AG04450 (cell line): Measurements from ENCODE around the gene VWCE. TPM values are rescaled to one million over a fixed set of nuclear protein-coding genes. Genes with fewer than 3 reads are reported as not detected.

Experiments
- CTCF ChIA-PET: fragments of 300-600, 350-600 bp; formaldehyde crosslinking; extraction: SDS; loops from one replicate; lab custom pipeline; 2022; ENCODE audit warnings: antibody characterized with exemption, inconsistent platforms; lab: Charles Lee
- POLR2A ChIA-PET: fragments of 350-600 bp; formaldehyde crosslinking; extraction: SDS; loops from one replicate; lab custom pipeline; 2021; ENCODE audit warnings: antibody characterized with exemption, inconsistent platforms; lab: Yijun Ruan, JAX
- DNase-seq: peaks from one replicate; pipeline ENCODE4 v3.0.0-alpha.2; 2011; ENCODE audit warnings: low read depth, low spot score
- H3K27ac ChIP-seq: one replicate; pipeline ENCODE4 v1.5.1; 2012; ENCODE audit warnings: low read depth, low read length, control low read depth
- H3K27me3 ChIP-seq: one replicate; pipeline ENCODE4 v1.6.0; 2012; ENCODE audit warnings: low read length; ENCODE audit not compliant: control insufficient read depth, insufficient read depth
- H3K4me3 ChIP-seq: 2 replicates; pipeline ENCODE4 v1.5.1; 2011; ENCODE audit warnings: mild to moderate bottlenecking, low read depth, low read length, control low read depth
- H3K9me3 ChIP-seq: 2 replicates; pipeline ENCODE4 v1.5.1; 2012; ENCODE audit warnings: low read length; ENCODE audit not compliant: control insufficient read depth, insufficient read depth
- polyA plus RNA-seq: library from polyadenylated mRNA; depleted of rRNA; stranded (reverse); fragments of >200 nt; gene quantifications from 2 replicates; pipeline ENCODE4 v1.2.3, GENCODE V29; 2011
- TF ChIP-seq, protein P1 (sequence below): IDR thresholded peaks from 2 replicates; pipeline ENCODE4 v1.5.1; 2011; ENCODE audit warnings: low read depth, low read length, control low read depth, inconsistent platforms

The VWCE gene
- polyA plus RNA-seq, 1 experiment = 1.4 TPM

DNA sequence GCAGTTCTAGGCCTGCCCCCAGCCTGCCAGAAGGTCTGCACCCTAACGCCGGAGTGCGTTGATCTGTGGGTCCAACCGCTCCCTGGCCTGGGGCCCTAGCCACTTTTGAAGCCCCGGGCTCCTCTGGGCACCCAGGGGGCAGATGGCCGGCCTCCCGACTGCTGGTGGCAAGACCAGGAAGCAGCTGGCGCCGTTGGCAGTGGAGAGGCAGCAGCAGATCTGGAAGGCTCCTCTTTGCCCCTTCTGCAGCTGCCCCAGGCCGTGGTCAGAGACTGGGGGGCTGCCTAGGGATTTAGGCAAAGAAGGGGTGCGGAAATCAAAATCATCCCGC, 445 bp upstream of the VWCE start:
- POLR2A ChIA-PET = no interaction called here
- H3K27me3 ChIP-seq = no peaks in the 10 kb centered on the region
- CTCF ChIA-PET = interaction anchor here (0.6 to 0.8 kb wide), 2 partner anchors 44 to 153 kb away, joined by 5 read pairs; no protein-coding TSS in a partner anchor
- TF ChIP-seq, protein P1, sequence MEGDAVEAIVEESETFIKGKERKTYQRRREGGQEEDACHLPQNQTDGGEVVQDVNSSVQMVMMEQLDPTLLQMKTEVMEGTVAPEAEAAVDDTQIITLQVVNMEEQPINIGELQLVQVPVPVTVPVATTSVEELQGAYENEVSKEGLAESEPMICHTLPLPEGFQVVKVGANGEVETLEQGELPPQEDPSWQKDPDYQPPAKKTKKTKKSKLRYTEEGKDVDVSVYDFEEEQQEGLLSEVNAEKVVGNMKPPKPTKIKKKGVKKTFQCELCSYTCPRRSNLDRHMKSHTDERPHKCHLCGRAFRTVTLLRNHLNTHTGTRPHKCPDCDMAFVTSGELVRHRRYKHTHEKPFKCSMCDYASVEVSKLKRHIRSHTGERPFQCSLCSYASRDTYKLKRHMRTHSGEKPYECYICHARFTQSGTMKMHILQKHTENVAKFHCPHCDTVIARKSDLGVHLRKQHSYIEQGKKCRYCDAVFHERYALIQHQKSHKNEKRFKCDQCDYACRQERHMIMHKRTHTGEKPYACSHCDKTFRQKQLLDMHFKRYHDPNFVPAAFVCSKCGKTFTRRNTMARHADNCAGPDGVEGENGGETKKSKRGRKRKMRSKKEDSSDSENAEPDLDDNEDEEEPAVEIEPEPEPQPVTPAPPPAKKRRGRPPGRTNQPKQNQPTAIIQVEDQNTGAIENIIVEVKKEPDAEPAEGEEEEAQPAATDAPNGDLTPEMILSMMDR = no peak
- H3K4me3 ChIP-seq = peak overlapping the region; percentile 65
- no peaks in the 10 kb centered on the region for H3K9me3 ChIP-seq
- no peak overlapping the region for H3K27ac ChIP-seq
- DNase-seq = no peak

- DNase-seq = no peak
- ChIA-PET CTCF (interaction anchor here (0.8 to 2.0 kb wide), 4 partner anchors 18 to 344 kb away, joined by 3 to 13 read pairs (median 4); no protein-coding TSS in a partner anchor), POLR2A (interaction anchor here (0.5 to 0.7 kb wide), 3 partner anchors 12 to 37 kb away, joined by 3 to 4 read pairs (median 3); no protein-coding TSS in a partner anchor)
- H3K4me3 ChIP-seq = peak overlapping the region; percentile 65
- no peaks in the 10 kb centered on the region for H3K27me3 ChIP-seq
- TF ChIP-seq, protein P1 = no peak; the same call in 1 of the 2 replicates
- no peak overlapping the region for H3K27ac ChIP-seq
- H3K9me3 ChIP-seq = no peaks in the 10 kb centered on the region
These were observed 1.0 kb downstream of the VWCE start for GRCh38 chr11:61293867-61294716.

DNA sequence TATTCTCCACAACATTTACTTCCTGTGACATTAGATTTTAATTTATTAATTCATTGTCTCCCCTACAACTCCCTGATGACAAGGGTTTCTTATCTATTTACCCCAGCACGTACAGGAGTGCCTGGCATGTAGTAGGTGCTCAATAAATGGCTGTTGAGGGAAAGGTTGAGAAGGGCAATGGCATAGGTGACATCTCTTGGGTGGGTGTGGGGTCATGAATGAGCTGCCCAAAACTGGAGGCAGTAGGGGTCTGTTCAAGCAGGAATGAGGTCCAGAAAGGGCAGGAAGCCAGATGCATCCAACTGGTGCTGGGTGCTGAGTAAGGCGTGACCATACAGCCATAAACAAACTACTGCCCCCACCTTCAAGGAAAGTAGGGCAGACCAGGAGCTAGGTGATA, 2.8 kb downstream of the VWCE start:
- Histone ChIP-seq H3K4me3 (no peak overlapping the region), H3K9me3 (no peaks in the 10 kb centered on the region), H3K27me3 (no peaks in the 10 kb centered on the region), H3K27ac (no peak overlapping the region)
- no peak for DNase-seq
- TF ChIP-seq, protein P1 = no peak
- POLR2A ChIA-PET = no interaction called here
- CTCF ChIA-PET = interaction anchor here (1.6 kb wide), 1 partner anchor 38 kb away, joined by 10 read pairs; no protein-coding TSS in a partner anchor

GRCh38 chr11:61290905-61291690, 4.0 kb downstream of the VWCE start:
- H3K27me3 ChIP-seq = no peaks in the 10 kb centered on the region
- DNase-seq = no peak
- ChIA-PET POLR2A (no interaction called here), CTCF (interaction anchor here (1.6 kb wide), 1 partner anchor 37 kb away, joined by 10 read pairs; no protein-coding TSS in a partner anchor)
- TF ChIP-seq, protein P1 = no peak
- H3K9me3 ChIP-seq = no peaks in the 10 kb centered on the region
- H3K27ac ChIP-seq = no peak overlapping the region
- H3K4me3 ChIP-seq = no peak overlapping the region
